Stimulated activated CD4-positive, alpha-beta T cell treated with anti-CD3 and anti-CD28 coated beads, Interleukin-2, amount 100 ng/mL, for 4 hours (primary cell): ENCODE measurements around the gene NFIC.
"Not testable (repeated sequence)": the region's sequence is repeated elsewhere in the genome, so short reads cannot be mapped to it uniquely, and the experiment has no call there.

Source experiments
- DNase-seq: peaks from one replicate; pipeline ENCODE4 v3.0.0-alpha.2; 2020; ENCODE audit warnings: low read depth

Gene NFIC

GRCh38 chr19:3373971-3374368, 7.6 kb downstream of the NFIC start:
- no peak for DNase-seq

GRCh38 chr19:3374369-3375112, 8.2 kb downstream of the NFIC start:
- DNase-seq = no peak

GRCh38 chr19:3375221-3376090, 9.1 kb downstream of the NFIC start:
- no peak for DNase-seq

GRCh38 chr19:3376091-3376455, 9.7 kb downstream of the NFIC start:
- not testable (repeated sequence) for DNase-seq

- no peak for DNase-seq
Measured at GRCh38 chr19:3378352-3379150, 12.2 kb downstream of the NFIC start.

- no peak for DNase-seq
Measured at GRCh38 chr19:3380829-3381228, 14.4 kb downstream of the NFIC start.

GRCh38 chr19:3381701-3382372, 15.5 kb downstream of the NFIC start:
- no peak for DNase-seq

- no peak for DNase-seq
Measured at GRCh38 chr19:3382460-3383100, 16.2 kb downstream of the NFIC start.

GRCh38 chr19:3383121-3383722, 16.8 kb downstream of the NFIC start:
- DNase-seq = no peak

- DNase-seq = no peak
Measured at GRCh38 chr19:3386447-3387234, 20.3 kb downstream of the NFIC start.

- no peak for DNase-seq
Measured at GRCh38 chr19:3387645-3388589, 21.5 kb downstream of the NFIC start.

- DNase-seq = no peak
Measured at GRCh38 chr19:3389446-3389778, 23.0 kb downstream of the NFIC start.

- DNase-seq = no peak
Measured at GRCh38 chr19:3389876-3390371, 23.5 kb downstream of the NFIC start.

- not testable (repeated sequence) for DNase-seq
Measured at GRCh38 chr19:3391911-3392310, 25.5 kb downstream of the NFIC start.

- DNase-seq = no peak
Measured at GRCh38 chr19:3392480-3392879, 26.1 kb downstream of the NFIC start.

- DNase-seq = no peak
Measured at GRCh38 chr19:3396881-3397265, 30.5 kb downstream of the NFIC start.

- DNase-seq = no peak
Measured at GRCh38 chr19:3397266-3398022, 31.1 kb downstream of the NFIC start.
